ENCODE results near the gene CA10.

DNA sequence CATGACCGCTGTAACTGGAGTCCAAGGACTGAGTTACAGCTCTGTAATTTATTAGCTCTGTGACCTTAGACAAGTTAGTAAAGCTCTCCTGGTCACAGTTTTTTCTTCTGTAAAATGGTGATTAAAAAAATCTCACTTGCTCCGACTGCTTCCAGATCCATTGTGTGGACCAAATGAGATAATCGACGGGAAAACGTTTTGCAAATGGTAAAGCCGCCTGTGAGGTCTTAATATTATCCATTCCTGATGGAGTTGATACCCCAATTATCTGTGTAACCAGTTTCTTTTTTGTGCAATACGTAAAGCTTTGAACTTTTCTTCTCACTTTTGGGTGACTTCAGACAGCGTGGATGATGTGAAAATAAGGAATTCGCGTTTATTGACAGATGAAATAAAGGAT, 475.2 kb downstream of the CA10 start:
- no peak for TF ChIP-seq YY1 (IDR thresholded peaks at IDR 0.05; ENCODE audit: insufficient read depth, insufficient read length)
- no peak for TF ChIP-seq ZNF274 (IDR thresholded peaks at IDR 0.05; ENCODE audit: low read depth, low read length)
- no peak for TF ChIP-seq SUZ12 (IDR thresholded peaks at IDR 0.05; ENCODE audit: extremely low read depth, insufficient read depth, insufficient read length)
